Gastroesophageal sphincter (tissue), 3 donors: ENCODE data around the gene XAB2.

ENCODE experiments used
- CTCF ChIP-seq, 4 experiments: fragments of 200-600 bp in 2 of 4; fragments of 450-650 bp in 2 of 4; sonication (generic) in 1 of 4; IDR thresholded peaks; one replicate each; pipeline ENCODE4 v1.5.1; 2017 to 2019; ENCODE audit warnings: antibody characterized with exemption in 4 of 4, mild to moderate bottlenecking in 2 of 4, moderate library complexity in 2 of 4
- EP300 ChIP-seq: sonication (generic); formaldehyde crosslinking; IDR thresholded peaks from one replicate; pipeline ENCODE4 v1.6.1; 2017; ENCODE audit warnings: antibody characterized with exemption, mild to moderate bottlenecking
- POLR2A ChIP-seq, 2 donors: fragments of 450-650 bp; IDR thresholded peaks; one replicate each; pipeline ENCODE4 v1.6.1; 2017; ENCODE audit warnings: antibody characterized with exemption in 2 of 2, mild to moderate bottlenecking in 2 of 2, moderate library complexity in 1 of 2
- POLR2AphosphoS5 ChIP-seq: sonication (generic); formaldehyde crosslinking; IDR thresholded peaks from one replicate; pipeline ENCODE4 v1.6.1; 2017; ENCODE audit warnings: antibody characterized with exemption

- TF ChIP-seq POLR2A (IDR thresholded peaks at IDR 0.05) (no peak), CTCF (IDR thresholded peaks at IDR 0.05) (no peak), POLR2AphosphoS5 (no peak), EP300 (no peak)
Measured at GRCh38 chr19:7603919-7604318, 25.4 kb downstream of the XAB2 start.
